ENCODE measurements around the gene CGB3.
"Not testable (repeated sequence)": the region's sequence is repeated elsewhere in the genome, so short reads cannot be mapped to it uniquely, and the experiment has no call there.

Gene CGB3

GRCh38 chr19:49042666-49043065 is 18.5 kb upstream of the CGB3 start:
- DNase-seq (ENCODE audit: low read depth), result not testable (repeated sequence)

- no peak for DNase-seq (ENCODE audit: low read depth)
These were observed 18.0 kb upstream of the CGB3 start for GRCh38 chr19:49042177-49042576.

- not testable (repeated sequence) for DNase-seq (ENCODE audit: low read depth)
These were observed 15.6 kb upstream of the CGB3 start for GRCh38 chr19:49039736-49040135.

GRCh38 chr19:49038557-49039276 is 14.6 kb upstream of the CGB3 start:
- DNase-seq (ENCODE audit: low read depth), result not testable (repeated sequence)

GRCh38 chr19:49038111-49038510 is 14.0 kb upstream of the CGB3 start:
- not testable (repeated sequence) for DNase-seq (ENCODE audit: low read depth)

- DNase-seq (ENCODE audit: low read depth), result not testable (repeated sequence)
These were observed 12.7 kb upstream of the CGB3 start, which contains the start of gene CGB1 for GRCh38 chr19:49036815-49037214. Gene CGB1 (minus strand): TSS chr19:49036895. CDS start chr19:49036711, 184 bp downstream.

GRCh38 chr19:49031642-49032301 is 7.6 kb upstream of the CGB3 start, which contains the start of gene CGB2:
Gene CGB2 (plus strand): TSS chr19:49031890. CDS start chr19:49032096, 206 bp downstream.
- not testable (repeated sequence) for DNase-seq (ENCODE audit: low read depth)

- DNase-seq (ENCODE audit: low read depth), result not testable (repeated sequence)
These were observed 6.2 kb upstream of the CGB3 start for GRCh38 chr19:49030323-49030722.

GRCh38 chr19:49029749-49030148 is 5.6 kb upstream of the CGB3 start:
- DNase-seq (ENCODE audit: low read depth), result not testable (repeated sequence)

- not testable (repeated sequence) for DNase-seq (ENCODE audit: low read depth)
These were observed 4.6 kb upstream of the CGB3 start for GRCh38 chr19:49028686-49029085.

GRCh38 chr19:49025599-49025998 is 1.5 kb upstream of the CGB3 start:
- DNase-seq (ENCODE audit: low read depth), result not testable (repeated sequence)

GRCh38 chr19:49025088-49025487 is 955 bp upstream of the CGB3 start:
- not testable (repeated sequence) for DNase-seq (ENCODE audit: low read depth)

GRCh38 chr19:49022116-49022515 is 2.0 kb downstream of the CGB3 start:
- no peak for DNase-seq (ENCODE audit: low read depth)

GRCh38 chr19:49020931-49021895 is 2.9 kb downstream of the CGB3 start:
- no peak for DNase-seq (ENCODE audit: low read depth)

- no peak for DNase-seq (ENCODE audit: low read depth)
These were observed 3.8 kb downstream of the CGB3 start for GRCh38 chr19:49020342-49020741.

- DNase-seq (ENCODE audit: low read depth), result no peak
These were observed 4.7 kb downstream of the CGB3 start for GRCh38 chr19:49019242-49019932.

GRCh38 chr19:49018388-49019241 is 5.5 kb downstream of the CGB3 start:
- DNase-seq (ENCODE audit: low read depth), result not testable (repeated sequence)

GRCh38 chr19:49017666-49018351 is 6.3 kb downstream of the CGB3 start:
- DNase-seq (ENCODE audit: low read depth), result no peak

- no peak for DNase-seq (ENCODE audit: low read depth)
These were observed 7.0 kb downstream of the CGB3 start, which contains the start of gene LHB for GRCh38 chr19:49017041-49017665. Gene LHB (minus strand): TSS chr19:49017091. CDS start chr19:49017081, 10 bp downstream.
